HUES6 (cell line): ENCODE results near the gene PLA2G6.

Source experiments
- H3K27ac ChIP-seq: 2 replicates; pipeline ENCODE4 v1.7.0; 2013; ENCODE audit warnings: low read depth, mild to moderate bottlenecking, low read length, inconsistent platforms
- H3K27me3 ChIP-seq: 2 replicates; pipeline ENCODE4 v1.6.1; 2013; ENCODE audit warnings: low read length; ENCODE audit not compliant: control insufficient read depth, insufficient read depth
- H3K36me3 ChIP-seq: 2 replicates; pipeline ENCODE4 v1.6.1; 2013; ENCODE audit warnings: low read length; ENCODE audit not compliant: control insufficient read depth, insufficient read depth
- H3K4me1 ChIP-seq: 2 replicates; pipeline ENCODE4 v1.6.1; 2013; ENCODE audit warnings: low read length; ENCODE audit not compliant: control insufficient read depth, insufficient read depth
- H3K4me3 ChIP-seq: 2 replicates; pipeline ENCODE4 v1.5.1; 2013; ENCODE audit warnings: low read depth, low read length
- H3K9ac ChIP-seq: one replicate; pipeline ENCODE4 v1.6.1; 2013; ENCODE audit warnings: mild to moderate bottlenecking, low read length
- H3K9me3 ChIP-seq: 2 replicates; pipeline ENCODE4 v1.6.1; 2013; ENCODE audit warnings: low read depth, low read length; ENCODE audit not compliant: control insufficient read depth, insufficient read depth

The PLA2G6 gene

GRCh38 chr22:38138961-38139360 lies 42.7 kb downstream of the PLA2G6 start:
- no peak overlapping the region; the same call in 1 of the 2 replicates for H3K27ac ChIP-seq
- H3K9ac ChIP-seq: no peak overlapping the region
- no peaks in the 10 kb centered on the region for H3K27me3 ChIP-seq
- H3K4me3 ChIP-seq: no peak overlapping the region
- peaks cover 22% of the 10 kb centered on the region for H3K36me3 ChIP-seq
- H3K9me3 ChIP-seq: no peaks in the 10 kb centered on the region
- no peaks in the 10 kb centered on the region for H3K4me1 ChIP-seq

GRCh38 chr22:38137876-38138687 lies 43.5 kb downstream of the PLA2G6 start:
- H3K9ac ChIP-seq: no peak overlapping the region
- no peak overlapping the region for H3K4me3 ChIP-seq
- H3K4me1 ChIP-seq: no peaks in the 10 kb centered on the region
- no peaks in the 10 kb centered on the region for H3K9me3 ChIP-seq
- H3K27me3 ChIP-seq: no peaks in the 10 kb centered on the region
- H3K36me3 ChIP-seq: peaks cover 27% of the 10 kb centered on the region
- no peak overlapping the region for H3K27ac ChIP-seq

DNA sequence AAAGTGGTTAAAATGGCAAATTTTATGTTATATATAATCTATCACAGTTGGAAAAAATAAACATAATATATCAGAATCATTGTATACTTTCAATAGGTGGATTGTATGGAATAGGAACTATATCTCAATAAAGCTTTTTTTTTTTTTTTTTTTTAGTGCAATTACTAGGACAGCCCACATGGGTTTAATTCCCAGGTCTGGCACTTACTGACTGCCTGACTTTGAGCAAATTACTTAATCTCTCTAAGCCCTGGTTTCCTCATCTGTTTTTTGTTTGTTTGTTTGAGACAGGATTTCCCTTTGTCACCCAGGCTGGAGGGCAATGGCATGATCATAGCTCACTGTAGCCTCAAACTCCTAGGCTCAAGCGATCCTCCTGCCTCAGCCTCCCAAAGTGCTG lies 45.0 kb downstream of the PLA2G6 start:
- Histone ChIP-seq H3K4me1 (no peaks in the 10 kb centered on the region), H3K36me3 (peaks cover 34% of the 10 kb centered on the region), H3K9me3 (no peaks in the 10 kb centered on the region), H3K27ac (no peak overlapping the region), H3K4me3 (no peak overlapping the region), H3K9ac (no peak overlapping the region), H3K27me3 (no peaks in the 10 kb centered on the region)

DNA sequence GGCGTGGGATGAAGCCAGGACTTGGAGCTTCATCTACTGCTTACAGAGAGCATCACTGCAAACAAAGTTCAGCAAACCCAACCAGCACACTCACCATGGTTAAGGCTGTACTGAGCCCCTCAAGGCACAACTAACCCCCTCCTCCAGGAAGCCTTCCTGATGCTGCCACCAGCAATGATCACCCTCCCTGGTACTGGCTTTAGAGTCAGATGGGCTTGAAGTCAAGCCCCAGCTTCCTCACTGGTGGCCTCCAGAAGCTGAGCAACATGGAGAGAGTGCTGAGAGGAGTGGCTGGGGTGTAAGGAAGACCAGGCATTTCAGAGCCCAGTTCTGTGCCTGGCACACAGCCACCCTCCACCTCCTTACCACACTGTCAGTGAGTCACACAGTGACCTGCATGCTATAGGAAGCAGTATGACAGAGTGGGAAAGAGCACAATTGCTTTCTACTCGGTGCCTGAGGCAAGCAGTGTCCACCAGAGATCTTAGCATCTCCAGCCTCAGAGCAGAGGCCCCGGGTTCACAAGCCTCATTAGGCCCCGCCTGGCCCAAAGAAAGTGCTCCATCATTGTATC lies 46.4 kb downstream of the PLA2G6 start:
- H3K36me3 ChIP-seq: peaks cover 37% of the 10 kb centered on the region
- no peak overlapping the region for H3K9ac ChIP-seq
- no peaks in the 10 kb centered on the region for H3K27me3 ChIP-seq
- no peaks in the 10 kb centered on the region for H3K4me1 ChIP-seq
- H3K4me3 ChIP-seq: no peak overlapping the region
- no peaks in the 10 kb centered on the region for H3K9me3 ChIP-seq
- no peak overlapping the region for H3K27ac ChIP-seq

- H3K9ac ChIP-seq: no peak overlapping the region
- H3K4me1 ChIP-seq: no peaks in the 10 kb centered on the region
- peaks cover 37% of the 10 kb centered on the region for H3K36me3 ChIP-seq
- H3K9me3 ChIP-seq: no peaks in the 10 kb centered on the region
- no peak overlapping the region for H3K4me3 ChIP-seq
- no peak overlapping the region for H3K27ac ChIP-seq
- H3K27me3 ChIP-seq: no peaks in the 10 kb centered on the region
Measured at GRCh38 chr22:38133331-38133730, 48.3 kb downstream of the PLA2G6 start.

DNA sequence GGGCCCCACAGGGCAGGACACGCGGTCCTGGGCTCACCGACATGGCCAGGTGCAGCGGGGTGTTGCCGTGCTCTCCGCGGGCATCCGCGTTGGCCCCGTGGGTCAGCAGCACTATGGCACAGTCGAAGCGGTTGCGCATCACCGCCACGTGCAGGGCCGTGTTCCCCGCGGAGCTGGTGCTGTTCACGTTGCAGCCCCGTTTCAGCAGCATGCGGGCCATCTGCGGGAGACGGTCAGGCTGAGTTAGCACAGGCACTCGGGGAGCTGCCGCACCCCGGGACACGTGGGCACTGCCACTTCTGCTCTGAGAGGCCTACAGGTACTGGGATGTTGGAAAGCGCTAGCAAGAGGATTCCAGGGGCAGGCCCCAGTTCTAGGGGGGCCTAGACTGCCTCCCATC lies 48.8 kb downstream of the PLA2G6 start:
- H3K9me3 ChIP-seq: no peaks in the 10 kb centered on the region
- H3K36me3 ChIP-seq: peaks cover 36% of the 10 kb centered on the region
- no peaks in the 10 kb centered on the region for H3K27me3 ChIP-seq
- no peak overlapping the region for H3K4me3 ChIP-seq
- no peaks in the 10 kb centered on the region for H3K4me1 ChIP-seq
- H3K27ac ChIP-seq: no peak overlapping the region
- no peak overlapping the region for H3K9ac ChIP-seq

GRCh38 chr22:38132136-38132535 lies 49.5 kb downstream of the PLA2G6 start:
- no peaks in the 10 kb centered on the region for H3K27me3 ChIP-seq
- H3K27ac ChIP-seq: no peak overlapping the region
- H3K36me3 ChIP-seq: peaks cover 36% of the 10 kb centered on the region
- no peak overlapping the region for H3K4me3 ChIP-seq
- H3K9ac ChIP-seq: no peak overlapping the region
- no peaks in the 10 kb centered on the region for H3K9me3 ChIP-seq
- no peaks in the 10 kb centered on the region for H3K4me1 ChIP-seq

- Histone ChIP-seq H3K9ac (no peak overlapping the region), H3K4me3 (no peak overlapping the region), H3K36me3 (peaks cover 36% of the 10 kb centered on the region), H3K4me1 (no peaks in the 10 kb centered on the region), H3K27me3 (no peaks in the 10 kb centered on the region), H3K27ac (no peak overlapping the region), H3K9me3 (no peaks in the 10 kb centered on the region)
Measured at GRCh38 chr22:38131399-38131798, 50.2 kb downstream of the PLA2G6 start.

GRCh38 chr22:38129856-38130255 lies 51.8 kb downstream of the PLA2G6 start:
- Histone ChIP-seq H3K4me3 (no peak overlapping the region), H3K27ac (no peak overlapping the region), H3K9me3 (no peaks in the 10 kb centered on the region), H3K36me3 (peaks cover 33% of the 10 kb centered on the region), H3K27me3 (no peaks in the 10 kb centered on the region), H3K9ac (no peak overlapping the region), H3K4me1 (no peaks in the 10 kb centered on the region)

DNA sequence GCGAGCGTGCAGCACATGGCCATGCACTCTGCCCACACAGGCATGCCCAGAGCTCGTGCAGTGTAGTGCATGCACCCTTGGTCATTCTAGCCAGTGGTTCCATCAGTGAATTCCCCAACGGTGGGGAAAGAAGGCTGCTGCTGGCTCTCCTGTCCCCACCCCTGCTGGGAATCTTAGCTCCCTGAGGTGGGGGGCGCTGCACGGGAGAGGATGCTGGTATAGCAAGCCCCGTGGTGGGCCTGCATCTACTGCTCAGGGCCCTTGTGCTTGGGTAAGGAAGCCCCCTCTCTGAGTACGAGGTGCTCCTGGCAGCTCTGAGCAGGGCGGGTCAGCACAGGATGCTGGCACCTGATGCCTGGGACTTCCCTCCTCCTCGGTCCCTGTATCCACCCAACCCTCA lies 52.6 kb downstream of the PLA2G6 start:
- Histone ChIP-seq H3K27me3 (no peaks in the 10 kb centered on the region), H3K9ac (no peak overlapping the region), H3K27ac (no peak overlapping the region), H3K4me1 (no peaks in the 10 kb centered on the region), H3K36me3 (peaks cover 33% of the 10 kb centered on the region), H3K4me3 (no peak overlapping the region), H3K9me3 (no peaks in the 10 kb centered on the region)

GRCh38 chr22:38127869-38128268 lies 53.8 kb downstream of the PLA2G6 start:
- H3K27ac ChIP-seq: no peak overlapping the region
- H3K9me3 ChIP-seq: no peaks in the 10 kb centered on the region
- peaks cover 26% of the 10 kb centered on the region for H3K36me3 ChIP-seq
- no peak overlapping the region for H3K4me3 ChIP-seq
- H3K9ac ChIP-seq: peak overlapping the region; percentile 0
- no peaks in the 10 kb centered on the region for H3K4me1 ChIP-seq
- H3K27me3 ChIP-seq: no peaks in the 10 kb centered on the region
